Measurements from ENCODE around the gene CADM2. TPM values are rescaled to one million over a fixed set of nuclear protein-coding genes. Genes with fewer than 3 reads are reported as not detected.

The CADM2 gene
- total RNA-seq, 6 donors from 2014 or later, result under 0.01 to 4.6 (median 1.2) TPM

DNA sequence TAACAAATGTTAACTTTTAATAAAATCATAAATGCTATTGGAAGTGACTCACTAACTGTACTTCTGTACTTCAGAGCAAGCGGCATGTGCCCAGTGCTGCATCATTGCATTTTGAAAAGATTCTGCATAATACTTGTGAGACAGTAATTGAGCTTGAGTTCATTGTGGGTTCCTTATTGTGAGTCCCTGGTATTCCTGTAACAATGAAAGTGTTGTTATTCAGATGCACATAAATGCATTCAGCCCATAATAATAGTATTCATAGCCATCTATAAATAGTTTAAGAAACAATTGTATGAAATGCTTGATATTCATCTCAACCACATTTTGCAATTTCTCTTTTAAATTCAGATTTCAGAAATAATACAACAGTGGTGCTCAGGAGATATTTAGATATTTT, 976.4 kb downstream of the CADM2 start:
- no peak for TF ChIP-seq EP300 (IDR thresholded peaks at IDR 0.05)
- TF ChIP-seq POLR2A (IDR thresholded peaks at IDR 0.05), result no peak
- TF ChIP-seq, protein P1, sequence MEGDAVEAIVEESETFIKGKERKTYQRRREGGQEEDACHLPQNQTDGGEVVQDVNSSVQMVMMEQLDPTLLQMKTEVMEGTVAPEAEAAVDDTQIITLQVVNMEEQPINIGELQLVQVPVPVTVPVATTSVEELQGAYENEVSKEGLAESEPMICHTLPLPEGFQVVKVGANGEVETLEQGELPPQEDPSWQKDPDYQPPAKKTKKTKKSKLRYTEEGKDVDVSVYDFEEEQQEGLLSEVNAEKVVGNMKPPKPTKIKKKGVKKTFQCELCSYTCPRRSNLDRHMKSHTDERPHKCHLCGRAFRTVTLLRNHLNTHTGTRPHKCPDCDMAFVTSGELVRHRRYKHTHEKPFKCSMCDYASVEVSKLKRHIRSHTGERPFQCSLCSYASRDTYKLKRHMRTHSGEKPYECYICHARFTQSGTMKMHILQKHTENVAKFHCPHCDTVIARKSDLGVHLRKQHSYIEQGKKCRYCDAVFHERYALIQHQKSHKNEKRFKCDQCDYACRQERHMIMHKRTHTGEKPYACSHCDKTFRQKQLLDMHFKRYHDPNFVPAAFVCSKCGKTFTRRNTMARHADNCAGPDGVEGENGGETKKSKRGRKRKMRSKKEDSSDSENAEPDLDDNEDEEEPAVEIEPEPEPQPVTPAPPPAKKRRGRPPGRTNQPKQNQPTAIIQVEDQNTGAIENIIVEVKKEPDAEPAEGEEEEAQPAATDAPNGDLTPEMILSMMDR (IDR thresholded peaks at IDR 0.05), result no peak
- no peak for TF ChIP-seq POLR2AphosphoS5 (IDR thresholded peaks at IDR 0.05)
- DNase-seq (no peak), ATAC-seq (ENCODE audit: low FRiP score in 2 of 2) (no peak)
- H3K27ac ChIP-seq, result no peak overlapping the region
- 90 to 97% methylated on average over 1 of the region's 1 CpG for WGBS, 2 donors
- no peaks in the 10 kb centered on the region for H3K9me3 ChIP-seq
- H3K27me3 ChIP-seq, result no peaks in the 10 kb centered on the region
- no peaks in the 10 kb centered on the region for H3K36me3 ChIP-seq
- no peaks in the 10 kb centered on the region for H3K4me1 ChIP-seq
- H3K4me3 ChIP-seq, result no peak overlapping the region

- H3K9me3 ChIP-seq, result no peaks in the 10 kb centered on the region
- no peaks in the 10 kb centered on the region for H3K4me1 ChIP-seq
- no peak overlapping the region for H3K27ac ChIP-seq
- H3K27me3 ChIP-seq, result no peaks in the 10 kb centered on the region
- WGBS, 2 donors, result 33 to 36% methylated on average over 3 of the region's 3 CpGs
- H3K4me3 ChIP-seq, result no peak overlapping the region
- H3K36me3 ChIP-seq, result no peaks in the 10 kb centered on the region
- DNase-seq, result no peak
- TF ChIP-seq EP300 (IDR thresholded peaks at IDR 0.05) (no peak), POLR2A (IDR thresholded peaks at IDR 0.05) (no peak), POLR2AphosphoS5 (IDR thresholded peaks at IDR 0.05) (no peak)
- TF ChIP-seq, protein P1 (IDR thresholded peaks at IDR 0.05), result no peak
- ATAC-seq (ENCODE audit: low FRiP score in 2 of 2), result no peak
Observed at GRCh38 chr3:85939074-85939482, 980.3 kb downstream of the CADM2 start.

GRCh38 chr3:85950435-85950834, 991.6 kb downstream of the CADM2 start:
- WGBS, 2 donors, result 54 to 63% methylated on average over 1 of the region's 1 CpG
- Histone ChIP-seq H3K36me3 (no peaks in the 10 kb centered on the region), H3K9me3 (no peaks in the 10 kb centered on the region), H3K4me1 (no peaks in the 10 kb centered on the region), H3K27me3 (no peaks in the 10 kb centered on the region), H3K27ac (no peak overlapping the region), H3K4me3 (no peak overlapping the region)
- ATAC-seq (ENCODE audit: low FRiP score in 2 of 2) (no peak), DNase-seq (no peak)
- TF ChIP-seq POLR2AphosphoS5 (IDR thresholded peaks at IDR 0.05) (no peak), POLR2A (IDR thresholded peaks at IDR 0.05) (no peak), EP300 (IDR thresholded peaks at IDR 0.05) (no peak)
- TF ChIP-seq, protein P1 (IDR thresholded peaks at IDR 0.05), result no peak

- Histone ChIP-seq H3K9me3 (no peaks in the 10 kb centered on the region), H3K4me3 (no peak overlapping the region), H3K36me3 (no peaks in the 10 kb centered on the region), H3K4me1 (no peaks in the 10 kb centered on the region), H3K27me3 (no peaks in the 10 kb centered on the region), H3K27ac (no peak overlapping the region)
- ATAC-seq (ENCODE audit: low FRiP score in 2 of 2) (no peak), DNase-seq (no peak)
- TF ChIP-seq POLR2A (IDR thresholded peaks at IDR 0.05) (no peak), EP300 (IDR thresholded peaks at IDR 0.05) (no peak), POLR2AphosphoS5 (IDR thresholded peaks at IDR 0.05) (no peak)
- TF ChIP-seq, protein P1 (IDR thresholded peaks at IDR 0.05), result no peak
Observed at GRCh38 chr3:85960793-85961192, 1002.0 kb downstream of the CADM2 start.

GRCh38 chr3:85977615-85978338, 1019.0 kb downstream of the CADM2 start:
- Histone ChIP-seq H3K4me3 (no peak overlapping the region), H3K36me3 (no peaks in the 10 kb centered on the region), H3K27me3 (no peaks in the 10 kb centered on the region), H3K4me1 (no peaks in the 10 kb centered on the region), H3K27ac (no peak overlapping the region), H3K9me3 (no peaks in the 10 kb centered on the region)
- TF ChIP-seq POLR2A (IDR thresholded peaks at IDR 0.05) (no peak), EP300 (IDR thresholded peaks at IDR 0.05) (no peak), POLR2AphosphoS5 (IDR thresholded peaks at IDR 0.05) (no peak)
- TF ChIP-seq, protein P1 (IDR thresholded peaks at IDR 0.05), result no peak
- no peak for DNase-seq
- ATAC-seq (ENCODE audit: low FRiP score in 2 of 2), result no peak
- WGBS, 2 donors, result 58 to 66% methylated on average over 6 of the region's 6 CpGs

All from upper lobe of left lung (tissue), 6 donors.